GM19397 (cell line): ENCODE data around the gene CRB2.
"Not testable (repeated sequence)": the region's sequence is repeated elsewhere in the genome, so short reads cannot be mapped to it uniquely, and the experiment has no call there.

Source experiments
- ATAC-seq: cut with Tn5 transposase; IDR thresholded peaks from one replicate; pipeline ENCODE4 v1.9.1; 2021; ENCODE audit warnings: mild to moderate bottlenecking, moderate library complexity; ENCODE audit not compliant: unreplicated experiment

Gene CRB2

DNA sequence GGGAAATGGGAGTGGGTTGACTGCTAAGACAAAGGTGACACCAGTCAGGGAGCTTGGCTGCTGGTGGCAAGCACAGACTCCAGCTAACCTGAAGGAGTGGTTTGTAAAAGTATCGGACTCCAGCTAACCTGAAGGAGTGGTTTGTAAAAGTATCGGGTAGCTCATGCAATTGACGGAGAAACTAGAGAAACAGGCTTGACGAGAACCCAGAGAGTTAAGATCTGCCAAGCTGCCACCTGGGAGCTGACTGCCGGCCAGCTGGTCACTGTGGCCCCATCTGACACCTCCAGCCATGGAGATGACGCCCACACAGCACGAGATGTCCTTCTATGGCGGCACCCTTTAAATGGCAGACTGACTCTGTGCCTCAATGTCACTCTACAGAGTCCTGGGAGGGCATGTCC, 28.3 kb upstream of the CRB2 start:
- no peak for ATAC-seq

DNA sequence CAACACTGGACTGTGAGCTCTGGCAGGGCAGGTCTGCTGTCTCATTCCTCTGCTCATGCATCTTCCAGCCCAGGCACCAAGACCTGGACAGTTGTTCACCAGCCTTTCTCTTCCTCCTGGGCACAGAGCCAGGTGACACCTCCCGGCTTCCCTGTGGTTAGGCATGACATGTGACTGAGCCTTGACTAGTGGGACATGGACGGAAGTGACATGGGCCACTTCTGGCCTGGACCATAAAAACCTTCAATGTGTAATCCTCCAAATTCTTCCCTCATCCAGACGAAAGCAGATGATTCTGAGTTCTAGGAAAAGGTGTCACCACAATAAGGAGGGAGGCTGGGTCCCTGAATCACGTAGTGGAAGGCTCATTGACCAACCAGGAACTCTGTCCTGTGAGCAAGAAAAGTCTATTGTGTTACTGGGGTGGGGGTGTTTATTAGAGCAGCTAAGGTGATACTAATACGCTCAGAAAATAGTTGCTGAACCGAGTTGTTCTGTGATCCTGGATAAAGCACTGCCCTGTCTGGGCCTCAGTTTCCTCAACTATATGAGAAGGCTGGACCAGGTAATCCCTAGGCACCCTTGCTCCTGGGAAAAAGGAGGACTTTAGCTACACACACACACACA, 26.6 kb upstream of the CRB2 start:
- ATAC-seq = no peak

DNA sequence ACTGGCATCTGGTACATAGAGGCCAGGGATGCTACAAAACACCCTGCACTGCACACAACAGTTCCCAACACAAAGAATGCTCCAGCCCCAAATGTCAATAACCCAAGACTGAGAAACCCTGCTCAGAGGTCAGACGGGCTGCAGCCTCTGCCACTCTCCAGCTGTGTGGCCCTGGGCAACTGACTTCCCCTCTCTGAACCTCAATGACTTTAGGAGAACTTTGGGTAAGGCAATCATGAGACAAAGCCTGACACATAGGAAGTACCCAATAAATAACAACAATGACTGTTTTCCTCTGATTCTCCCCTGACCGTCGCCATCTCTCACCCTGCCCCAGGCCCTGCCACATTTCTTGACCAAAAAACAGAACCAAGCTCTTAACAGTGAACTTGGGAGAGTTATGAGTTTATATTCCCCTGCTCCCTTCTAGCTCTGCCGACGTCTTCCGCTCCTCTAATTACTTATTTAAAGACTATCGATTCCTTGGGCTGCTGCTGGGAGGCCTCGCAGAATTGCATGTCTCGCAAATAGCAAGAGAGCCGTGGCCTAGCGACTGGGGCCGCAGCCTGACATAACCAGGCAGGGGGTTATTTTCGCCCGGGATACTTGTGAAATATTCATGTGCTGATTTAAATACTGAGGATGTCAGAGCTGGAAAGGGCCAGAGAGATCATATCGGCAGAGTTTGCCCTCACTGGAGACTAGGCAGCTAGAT, 24.5 kb upstream of the CRB2 start:
- no peak for ATAC-seq

DNA sequence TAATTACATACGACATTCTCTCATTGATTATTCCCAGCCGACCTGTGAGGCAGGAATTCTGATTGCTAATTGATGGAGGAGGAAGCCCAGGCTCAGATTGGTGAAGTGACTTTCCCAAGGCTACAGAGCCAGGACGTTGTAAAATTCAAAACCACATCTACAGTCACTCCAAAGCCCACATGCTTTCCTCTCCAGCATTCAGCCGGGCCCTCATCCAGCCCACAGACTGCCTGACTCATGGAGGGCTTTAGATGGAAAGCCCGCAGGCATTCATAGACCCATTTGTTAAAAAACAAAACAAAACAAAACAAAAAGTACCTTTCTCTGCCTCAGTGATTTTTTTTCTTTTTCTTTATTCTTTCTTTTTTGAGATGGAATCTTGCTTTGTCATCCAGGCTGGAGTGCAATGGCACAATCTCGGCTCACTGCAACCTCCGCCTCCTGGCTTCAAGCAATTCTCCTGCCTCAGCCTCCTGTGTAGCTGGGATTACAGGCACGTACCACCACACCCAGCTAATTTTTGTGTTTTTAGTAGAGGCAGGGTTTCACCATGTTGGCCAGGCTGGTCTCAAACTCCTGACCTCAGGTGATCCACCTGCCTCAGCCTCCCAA, 22.8 kb upstream of the CRB2 start:
- not testable (repeated sequence) for ATAC-seq

DNA sequence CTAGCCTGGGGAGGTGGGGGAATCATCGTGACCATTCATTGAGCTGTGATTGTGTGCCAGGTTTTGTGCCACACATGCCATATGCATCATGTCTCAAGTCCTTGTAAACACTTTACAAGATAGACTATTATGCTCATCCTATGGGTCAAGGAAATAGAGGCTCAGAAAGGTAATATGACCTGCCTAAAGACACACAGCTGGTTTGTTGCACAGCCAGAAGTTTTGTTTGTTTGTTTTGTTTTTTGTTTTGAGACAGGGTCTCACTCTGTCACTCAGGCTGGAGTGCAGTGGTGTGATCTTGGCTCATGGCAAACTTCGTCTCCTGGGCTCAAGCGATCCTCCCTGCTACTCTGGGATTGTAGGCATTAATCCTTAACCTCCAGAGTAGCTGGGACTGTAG, 21.4 kb upstream of the CRB2 start:
- no peak for ATAC-seq

DNA sequence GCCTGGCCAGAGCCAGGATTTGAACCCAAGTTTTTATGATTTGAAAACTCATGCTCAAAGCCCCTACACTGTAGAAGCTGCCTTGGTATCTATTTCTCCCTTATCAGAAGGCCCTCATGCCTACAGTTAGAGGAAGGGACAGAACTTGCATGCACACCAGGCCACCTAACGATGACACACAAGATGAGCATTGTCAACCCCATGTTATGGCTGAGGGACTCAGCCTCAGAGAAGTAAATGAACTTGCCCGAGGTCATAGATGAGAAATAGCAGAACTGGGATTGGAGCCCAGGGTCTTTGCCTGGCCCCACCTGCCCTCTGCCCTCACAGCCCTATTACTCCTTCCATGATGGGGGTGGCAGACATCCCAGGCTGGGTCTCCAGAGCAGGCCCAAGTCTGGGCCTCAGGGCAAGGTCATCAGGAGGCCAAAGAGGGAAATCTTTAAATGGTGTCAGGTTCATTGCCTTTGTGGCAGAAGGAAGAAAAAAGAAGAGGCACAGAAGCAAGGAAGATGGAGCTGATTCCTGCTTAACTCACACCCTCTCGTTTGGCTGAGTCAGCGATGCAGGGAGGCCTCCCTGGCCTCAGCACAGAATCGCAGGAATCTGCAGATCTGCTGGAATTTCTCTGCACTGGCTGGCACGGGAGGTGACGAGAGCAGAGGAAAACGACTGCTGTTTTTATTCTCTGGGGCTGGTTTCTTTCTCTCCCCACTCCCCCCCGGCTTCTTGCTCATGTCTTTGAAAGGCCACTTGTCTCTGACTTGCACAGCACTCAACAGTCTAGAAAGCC, 20.6 kb upstream of the CRB2 start:
- ATAC-seq = no peak

DNA sequence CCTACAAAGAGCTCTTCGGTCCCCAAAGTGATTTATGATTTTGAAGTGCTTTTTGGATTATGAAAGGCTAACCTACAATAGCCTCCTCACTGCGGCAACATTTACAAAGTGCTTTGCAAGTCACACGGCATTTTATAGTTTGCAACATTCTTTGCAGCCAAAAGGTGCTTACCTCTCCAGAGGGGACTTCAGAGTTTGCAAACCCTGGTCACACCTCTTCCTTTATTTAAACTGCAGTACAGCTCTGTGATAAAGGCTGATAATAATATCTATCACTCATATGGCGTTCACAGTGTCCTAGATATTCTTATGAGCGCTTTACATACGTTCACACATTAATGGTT, 20.0 kb upstream of the CRB2 start:
- no peak for ATAC-seq

DNA sequence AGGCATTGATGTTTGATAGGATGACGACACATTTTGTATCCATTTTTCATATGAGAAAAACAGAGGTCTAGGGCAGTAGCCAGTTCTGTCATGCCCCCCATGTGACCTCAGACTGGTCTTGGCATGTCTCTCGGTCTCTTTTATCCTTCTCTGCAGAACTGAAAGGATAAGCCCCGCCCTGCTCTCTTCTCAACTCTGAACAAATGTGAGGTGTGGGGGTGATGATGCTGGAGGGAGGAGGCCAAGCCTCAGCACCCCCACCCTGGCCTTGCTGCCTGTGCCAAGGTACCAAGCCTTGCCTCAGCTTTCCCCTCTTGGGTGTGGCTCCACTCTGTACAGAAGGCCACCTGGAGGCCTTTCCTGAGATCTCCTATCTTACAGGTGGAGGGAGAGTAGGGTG, 19.5 kb upstream of the CRB2 start:
- ATAC-seq = no peak

DNA sequence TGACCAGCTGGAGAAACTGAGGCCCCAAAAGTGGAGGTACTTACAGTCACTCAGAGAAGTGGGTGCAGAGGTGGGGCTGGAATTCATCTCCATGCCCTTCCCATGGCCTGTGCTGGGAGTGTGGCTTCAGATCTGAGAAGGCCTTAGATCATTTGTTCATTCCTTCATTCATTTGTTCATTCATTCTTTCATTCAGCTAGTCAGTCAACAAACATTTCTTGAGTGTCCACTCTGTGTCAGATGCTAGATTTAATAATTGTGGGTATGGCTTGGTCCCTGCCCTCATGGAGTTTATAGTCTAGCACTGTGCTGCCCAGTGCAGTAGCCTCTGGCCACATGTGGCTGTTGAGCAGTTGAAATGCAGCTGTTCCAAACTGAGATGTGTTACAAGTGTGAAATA, 19.0 kb upstream of the CRB2 start:
- ATAC-seq = no peak

DNA sequence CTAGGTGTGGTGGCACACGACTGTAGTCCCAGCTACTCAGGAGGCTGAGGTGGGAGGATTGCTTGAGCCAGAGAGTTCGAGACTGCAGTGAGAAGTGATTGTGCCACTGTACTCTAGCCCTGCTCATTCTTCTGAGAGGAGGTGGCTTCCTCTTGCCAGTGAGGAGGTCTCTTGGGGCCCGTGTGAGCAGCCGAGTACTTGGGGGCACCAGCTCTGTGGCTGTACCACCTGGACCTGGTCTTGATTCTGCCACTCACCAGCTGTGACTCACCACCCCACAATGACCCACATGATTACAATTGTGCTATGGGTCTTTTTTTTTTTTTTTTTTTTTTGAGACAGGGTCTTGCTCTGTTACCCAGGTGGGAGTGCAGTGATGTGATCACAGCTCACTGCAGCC, 18.0 kb upstream of the CRB2 start:
- ATAC-seq = no peak

DNA sequence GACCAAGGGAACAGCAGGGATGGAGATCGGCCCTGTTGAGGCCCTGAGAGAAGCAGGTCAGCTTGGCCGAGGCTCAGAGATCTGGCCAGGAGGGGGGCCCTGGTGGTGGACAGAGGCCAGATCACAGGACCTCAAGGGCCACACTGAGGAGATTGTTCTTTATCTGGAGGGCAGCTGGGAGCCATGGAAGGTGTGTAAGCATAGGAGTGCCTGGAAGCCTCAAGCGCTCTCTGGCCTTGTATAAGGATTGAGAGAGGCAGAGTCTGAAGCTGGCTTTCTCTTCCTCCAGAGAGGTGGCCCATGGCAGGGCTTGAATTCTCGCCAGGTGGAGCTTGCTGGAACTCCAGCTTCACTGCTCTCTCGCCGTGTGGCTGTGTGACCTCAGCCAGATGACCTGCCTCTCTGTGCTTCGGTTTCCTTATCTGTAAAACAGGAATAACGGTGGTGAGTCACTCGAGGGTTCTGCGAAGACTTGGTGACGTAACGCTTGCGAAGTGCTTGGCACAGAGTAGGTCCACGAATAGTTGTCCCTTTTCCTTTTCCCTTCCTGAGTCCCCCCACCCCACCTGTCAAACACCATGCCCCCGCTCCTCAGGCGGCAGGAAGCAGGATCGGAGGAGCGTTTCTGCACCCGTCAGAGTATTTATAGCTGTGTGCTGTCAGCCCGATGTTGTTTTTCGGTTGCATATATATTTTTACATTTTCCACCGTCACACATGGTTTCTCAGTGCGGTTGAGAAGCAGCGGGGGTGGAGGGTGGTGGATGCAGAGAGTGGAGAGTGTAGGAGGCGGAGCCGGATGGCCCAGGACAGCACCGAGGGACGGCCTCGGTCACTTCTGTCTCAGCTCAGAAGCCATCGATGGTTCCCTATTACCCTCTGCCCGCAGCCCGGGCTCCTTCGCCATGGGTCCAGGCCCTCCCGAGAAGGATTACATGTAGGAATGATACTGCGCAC, 17.0 kb upstream of the CRB2 start:
- peak; percentile 69 for ATAC-seq

DNA sequence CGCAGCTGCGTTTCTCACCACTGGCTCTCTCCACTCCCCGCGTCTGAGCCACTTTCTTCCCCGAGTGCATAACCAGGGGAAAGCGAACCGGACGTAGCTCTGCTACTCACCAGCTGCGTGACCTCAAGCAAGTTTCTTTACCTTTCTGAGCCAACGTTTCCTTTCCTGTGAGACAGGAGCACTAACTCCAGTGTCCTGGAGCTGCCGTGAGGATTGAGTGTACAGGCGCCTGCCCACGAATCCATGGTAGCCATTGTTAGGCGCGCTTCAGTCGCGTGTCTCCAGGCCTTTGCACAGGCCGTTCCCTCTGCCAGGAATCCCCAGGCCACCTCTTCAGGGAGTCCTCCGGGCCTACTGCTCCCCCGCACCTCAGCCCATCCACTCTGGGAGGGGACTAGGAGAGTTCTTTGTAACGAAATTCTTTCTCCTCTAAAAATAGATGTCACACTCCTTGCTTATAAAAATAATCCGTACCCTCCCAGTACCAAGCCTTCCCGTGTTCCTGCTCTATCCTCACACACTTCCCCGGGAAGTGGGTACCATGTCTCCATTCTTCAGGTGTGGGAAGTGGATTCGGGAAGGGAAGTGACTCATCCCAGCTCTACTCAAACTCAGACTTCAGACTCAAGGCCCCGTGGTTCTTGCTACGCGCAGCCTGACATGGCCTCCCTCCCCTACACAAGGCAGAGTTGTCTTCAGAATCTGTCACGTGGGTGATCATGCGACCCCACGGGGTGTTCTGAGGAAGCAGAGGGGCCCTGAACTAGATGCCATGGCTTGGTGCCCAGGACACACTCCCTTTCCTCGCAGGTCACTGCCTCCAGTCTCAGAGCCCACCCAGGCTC, 16.1 kb upstream of the CRB2 start:
- ATAC-seq = peak; percentile 39

DNA sequence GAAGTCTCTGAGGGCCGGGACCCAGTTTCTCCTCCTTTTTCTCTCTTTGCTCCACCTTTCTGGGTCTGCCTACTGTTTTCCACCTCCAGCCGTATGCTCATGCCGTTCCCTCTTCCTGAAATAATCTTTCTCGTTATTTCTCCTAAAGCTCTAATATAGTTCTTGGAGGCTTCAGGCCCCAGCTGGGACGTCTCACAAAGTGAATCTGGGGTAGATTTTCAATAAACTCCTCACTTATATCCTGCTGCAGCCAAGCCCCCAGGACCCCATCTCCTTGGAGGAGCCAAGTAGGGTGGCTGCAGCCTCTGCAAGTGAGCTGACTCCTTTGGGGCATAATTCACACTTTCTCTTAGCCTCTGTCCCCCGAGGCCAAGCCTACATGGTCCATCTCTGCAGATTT, 14.2 kb upstream of the CRB2 start:
- ATAC-seq = no peak

DNA sequence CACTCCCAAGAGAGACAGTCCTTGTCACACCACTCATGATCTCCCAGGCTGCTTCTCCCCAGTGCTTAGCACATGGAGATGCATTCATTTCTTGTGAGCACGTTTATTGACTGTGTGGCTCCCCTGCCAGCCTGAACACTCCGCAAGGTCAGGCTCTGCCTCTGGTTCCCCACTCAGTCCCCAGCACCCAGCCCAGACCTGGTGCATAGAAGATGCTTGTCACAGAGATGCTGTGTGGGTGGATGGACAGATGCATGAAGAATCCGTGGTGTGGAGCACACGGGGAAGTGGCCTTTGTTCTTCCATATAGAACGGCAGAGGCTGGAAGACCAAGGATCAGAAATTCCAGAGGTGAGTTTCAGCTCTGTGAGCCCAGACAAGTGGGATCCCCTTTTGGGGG, 13.8 kb upstream of the CRB2 start:
- no peak for ATAC-seq

DNA sequence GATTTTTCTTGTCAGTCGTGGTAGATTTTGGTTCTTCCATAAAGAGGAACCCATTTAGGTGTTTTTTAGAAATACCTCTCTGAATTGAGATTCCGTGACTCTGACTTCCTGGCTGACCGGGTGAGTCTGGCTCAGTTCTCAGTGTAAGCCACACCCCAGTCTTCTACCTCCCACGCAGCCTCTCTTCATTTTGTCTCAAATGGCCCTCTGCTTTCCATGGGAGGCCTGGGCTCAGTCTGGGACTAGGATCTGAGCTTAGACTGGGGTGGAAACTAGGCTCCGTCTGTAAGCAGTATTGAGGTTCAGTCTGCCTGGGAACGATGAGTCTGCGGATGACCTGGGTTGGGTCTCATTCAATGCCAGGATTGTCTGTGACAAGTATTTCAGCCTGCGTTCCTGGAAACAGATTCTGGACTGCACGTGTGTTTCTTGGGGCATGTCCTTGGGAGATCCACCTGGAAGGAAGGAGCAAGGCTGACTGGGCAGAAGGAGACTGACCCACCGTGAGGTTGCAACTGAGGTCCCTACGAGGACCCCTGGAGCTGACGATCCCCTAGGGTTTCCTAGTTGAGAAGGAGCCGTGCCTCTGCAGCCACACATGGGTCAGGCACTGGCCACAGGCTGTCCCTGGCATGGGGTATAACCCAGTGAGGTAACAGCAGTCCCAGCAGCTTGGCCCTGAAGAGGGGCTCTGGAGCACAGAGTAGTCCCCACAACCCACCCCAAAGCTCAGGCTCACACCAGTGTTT, 12.4 kb upstream of the CRB2 start:
- ATAC-seq = no peak

DNA sequence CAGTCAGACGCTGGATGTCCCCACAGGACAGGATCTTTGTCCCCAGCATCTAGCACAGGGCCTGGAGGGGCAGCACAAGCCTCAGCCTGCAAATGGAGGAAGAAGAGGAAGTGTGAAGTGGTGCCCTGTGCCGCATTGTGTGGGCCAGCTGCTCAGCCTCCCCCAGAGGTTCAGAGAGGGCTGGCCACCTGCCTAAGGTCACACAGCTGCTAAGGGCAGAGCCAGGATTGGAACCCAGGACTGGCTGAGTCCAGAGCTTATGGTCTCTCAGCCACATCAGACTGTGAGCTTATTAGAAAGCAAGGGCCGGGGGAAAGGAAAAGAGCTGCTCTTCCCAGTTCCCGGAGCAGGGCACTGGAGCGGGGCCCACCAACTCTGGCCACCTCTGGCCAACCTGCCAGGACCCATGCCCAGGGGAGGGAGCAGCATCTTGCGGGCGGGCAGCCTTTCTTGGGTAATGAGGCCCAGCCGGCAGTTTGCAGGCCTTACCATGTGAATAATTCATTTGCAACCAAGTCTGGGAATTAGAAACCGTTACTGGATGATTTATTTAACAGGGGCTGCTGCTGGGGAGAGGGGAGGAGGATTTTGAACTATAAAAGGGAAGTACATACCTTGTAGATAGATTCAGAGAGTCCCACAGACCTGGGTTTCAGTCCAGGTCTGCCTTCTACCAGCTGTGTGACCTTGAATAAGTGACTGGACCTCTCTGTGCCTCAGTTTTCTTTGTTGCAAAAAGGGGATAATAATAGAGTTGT, 11.6 kb upstream of the CRB2 start:
- no peak for ATAC-seq

DNA sequence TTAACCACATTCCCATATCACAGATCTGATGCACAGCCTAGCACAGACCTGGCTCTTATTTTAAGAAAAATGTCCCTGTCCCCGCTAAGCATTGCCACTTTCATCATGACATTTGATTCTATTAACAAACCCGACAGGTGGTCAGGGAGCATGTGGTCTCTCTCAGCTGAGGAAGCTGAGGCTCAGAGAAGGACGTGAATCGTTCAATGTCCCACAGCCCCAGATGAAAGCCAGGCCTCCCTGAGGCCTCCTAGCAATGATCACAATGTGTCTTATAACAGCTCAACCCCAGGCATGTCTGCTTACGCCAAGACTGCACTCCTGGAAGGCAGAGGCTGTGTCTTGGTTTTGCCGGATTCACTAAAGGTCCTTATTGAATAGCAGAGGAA, 10.4 kb upstream of the CRB2 start:
- ATAC-seq = no peak

DNA sequence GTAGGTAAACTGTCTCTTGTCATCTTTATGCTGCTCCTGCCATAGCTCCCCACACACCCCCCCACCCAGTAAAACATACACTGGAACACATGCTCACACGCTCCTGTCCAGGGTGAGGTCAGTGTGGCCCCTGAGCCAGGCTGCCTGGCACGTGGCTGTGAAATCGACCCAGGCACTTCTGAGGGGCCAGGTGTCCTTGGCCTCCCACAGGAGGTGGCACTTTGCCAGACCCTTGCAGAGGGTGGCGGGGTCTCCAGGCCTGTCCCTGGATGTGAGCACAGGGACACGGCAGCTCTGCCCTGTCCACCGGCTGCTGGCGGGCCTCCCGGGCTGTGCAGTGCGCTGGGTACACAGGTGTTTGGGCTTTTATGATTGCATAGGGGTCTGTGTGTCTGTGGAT, 10.0 kb upstream of the CRB2 start:
- ATAC-seq = no peak
